HG02763 (cell line): Measurements from ENCODE around the gene SATB2.

Experiments used
- ATAC-seq: cut with Tn5 transposase; IDR thresholded peaks from one replicate; pipeline ENCODE4 v1.9.1; 2021; ENCODE audit warnings: mild to moderate bottlenecking, moderate library complexity; ENCODE audit not compliant: unreplicated experiment

Gene SATB2

DNA sequence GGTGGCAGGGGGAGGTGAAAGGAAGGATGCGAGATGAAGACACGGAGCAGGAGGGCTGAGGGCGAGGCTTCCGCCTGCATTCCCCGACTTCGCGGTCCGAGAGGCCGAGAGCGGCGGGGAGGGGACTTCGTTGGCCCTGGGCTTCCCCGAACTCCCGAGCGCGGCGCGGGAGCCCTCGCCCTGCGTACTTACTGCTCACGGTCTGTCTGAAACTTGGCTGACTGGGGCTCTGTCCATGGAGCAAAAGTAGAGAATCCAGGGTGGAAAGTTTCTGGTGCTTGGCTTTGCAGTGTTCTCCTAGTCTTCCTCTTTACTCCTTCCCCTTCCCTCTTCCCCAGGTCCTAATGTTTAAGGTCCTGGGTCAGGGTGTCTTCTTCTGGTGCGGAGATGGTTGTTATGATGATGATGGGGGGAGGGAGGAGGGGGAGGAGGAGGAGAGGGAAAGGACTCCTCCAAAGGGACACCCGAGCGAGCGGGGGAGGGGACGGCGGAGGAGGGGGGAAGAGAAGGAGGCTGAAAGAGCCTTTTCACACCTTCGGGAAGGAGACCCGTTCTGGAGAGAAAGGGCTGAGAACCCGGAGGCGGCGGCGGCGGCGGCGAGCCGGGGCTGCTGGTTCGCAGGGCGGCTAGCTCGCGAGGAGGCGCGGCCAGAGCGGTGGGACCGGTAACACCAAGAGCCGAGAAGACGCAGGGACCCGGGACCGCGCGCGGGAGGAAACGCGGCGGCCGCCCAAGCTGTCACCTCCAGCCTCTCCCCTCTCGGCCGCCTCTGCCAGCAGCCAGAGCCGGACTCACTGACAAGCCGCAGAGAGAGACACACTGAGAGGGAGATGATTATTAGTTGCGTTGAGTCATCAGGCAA lies at the start of gene SATB2:
Gene SATB2, minus strand, starts transcription at position 793 of the 862 bp plus-strand sequence. CDS start 1,902 bp downstream, outside the sequence.
- ATAC-seq: no peak

DNA sequence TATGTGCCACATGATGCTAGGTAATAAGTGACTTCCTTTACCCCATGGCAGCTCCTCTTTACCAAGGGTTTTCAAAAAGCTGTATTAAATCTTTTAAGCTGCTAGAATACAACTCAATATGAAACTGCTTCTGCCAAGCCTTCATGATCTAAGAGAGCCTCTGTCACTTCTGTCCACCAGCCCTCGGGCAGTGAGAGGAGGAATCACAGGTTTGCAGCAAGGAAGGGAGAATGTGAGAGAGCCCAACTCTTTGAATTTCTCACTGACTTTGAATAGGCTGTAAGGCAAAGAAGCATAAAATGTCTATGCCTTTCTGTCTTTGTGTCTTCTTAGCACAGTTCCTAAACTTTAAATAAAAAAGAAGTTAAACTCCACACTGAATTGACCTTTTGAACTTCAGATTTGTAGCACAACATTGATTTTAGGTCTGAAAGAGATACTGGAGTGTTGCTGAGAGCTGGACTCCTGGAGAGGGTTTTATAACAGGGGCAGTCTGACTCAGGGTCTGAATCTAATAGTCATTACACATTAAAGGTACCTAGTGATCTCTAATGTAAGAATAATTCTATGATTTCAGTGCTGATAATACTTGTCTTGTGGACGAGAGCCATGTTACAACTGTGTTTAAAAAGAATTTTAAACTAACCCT lies 48.1 kb upstream of the SATB2 start:
- ATAC-seq: no peak

DNA sequence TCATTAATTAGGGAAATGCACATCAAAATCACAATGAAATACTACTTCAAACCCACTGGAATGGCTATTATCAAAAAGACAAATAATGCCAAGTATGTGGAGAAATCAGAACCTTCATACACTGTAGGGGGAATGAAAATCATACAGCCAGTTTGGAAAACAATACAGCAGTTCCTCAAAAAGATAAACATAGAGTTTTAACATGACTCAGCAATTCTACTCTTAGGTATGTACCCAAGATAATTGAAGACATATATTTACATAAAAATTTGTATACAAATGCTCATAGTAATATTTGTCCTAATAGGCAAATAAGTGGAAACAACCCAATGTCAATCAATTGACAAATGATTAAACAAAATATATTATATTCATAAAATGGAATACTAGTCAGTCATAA lies 45.4 kb upstream of the SATB2 start:
- no peak for ATAC-seq

DNA sequence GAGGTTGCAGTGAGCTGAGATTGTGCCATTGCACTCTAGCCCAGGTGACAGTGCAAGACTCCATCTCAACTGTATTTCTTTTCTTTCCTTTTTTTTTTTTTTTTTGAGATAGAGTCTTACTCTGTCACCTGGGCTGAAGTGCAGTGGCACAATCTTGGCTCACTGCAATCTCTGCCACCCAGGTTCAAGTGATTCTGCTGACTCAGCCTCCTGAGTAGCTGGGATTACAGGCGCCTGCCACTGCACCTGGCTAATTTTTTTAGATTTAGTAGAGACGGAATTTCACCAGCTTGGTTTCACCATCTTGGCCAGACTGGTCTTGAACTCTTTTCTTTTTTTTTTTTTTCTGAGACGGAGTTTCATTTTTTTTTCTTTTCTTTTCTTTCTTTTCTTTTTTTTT lies 41.3 kb upstream of the SATB2 start:
- no peak for ATAC-seq

- ATAC-seq: no peak
These were observed 37.4 kb upstream of the SATB2 start for GRCh38 chr2:199495147-199495546.

DNA sequence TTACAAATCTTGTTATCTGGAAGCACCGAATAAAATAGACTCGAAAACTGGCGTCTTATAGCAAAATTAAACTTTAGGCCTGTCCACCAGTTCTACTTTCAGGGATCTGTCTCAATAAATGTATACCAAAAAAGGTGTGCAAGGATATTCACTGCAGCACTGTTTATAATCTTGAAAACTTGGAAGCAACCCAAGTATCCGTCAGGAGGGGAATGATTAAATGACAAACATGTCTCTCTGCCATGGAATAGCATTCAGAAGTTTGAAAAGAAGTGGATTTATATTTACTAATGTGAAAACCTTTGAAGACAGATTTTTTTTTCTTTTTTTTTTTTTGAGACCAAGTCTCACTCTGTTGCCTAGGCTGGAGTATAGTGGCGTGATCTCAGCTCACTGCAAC lies 32.3 kb upstream of the SATB2 start:
- ATAC-seq: no peak

GRCh38 chr2:199488772-199489400 lies 31.1 kb upstream of the SATB2 start:
- ATAC-seq: peak; percentile 64

DNA sequence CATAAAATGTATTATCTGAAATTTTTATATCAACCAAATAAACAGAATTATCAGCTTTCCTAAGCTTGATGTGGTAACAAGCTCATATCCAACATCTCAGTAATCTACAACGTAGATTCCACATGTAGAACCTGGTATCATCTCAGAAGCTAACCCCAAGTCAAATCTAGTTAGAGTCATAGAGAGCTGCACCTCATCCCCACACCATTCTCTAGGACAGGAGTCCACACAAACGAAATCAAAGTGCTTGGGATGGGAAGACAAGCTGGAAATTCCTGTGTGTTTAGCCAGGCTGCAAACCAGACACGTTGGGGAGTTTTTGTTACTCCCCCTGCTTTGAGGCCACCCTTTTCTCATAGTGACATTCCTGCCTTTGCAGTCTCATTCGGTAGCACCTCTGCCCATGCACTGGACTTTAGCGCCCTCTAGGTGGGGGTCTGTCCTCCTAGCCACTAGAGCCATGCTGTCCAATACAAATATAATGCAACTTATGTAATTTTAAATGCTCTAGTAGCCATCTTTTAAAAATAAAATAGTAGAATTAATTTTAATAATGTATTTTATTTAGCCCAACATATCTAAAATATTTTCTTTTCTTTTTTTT lies 28.1 kb upstream of the SATB2 start:
- no peak for ATAC-seq

DNA sequence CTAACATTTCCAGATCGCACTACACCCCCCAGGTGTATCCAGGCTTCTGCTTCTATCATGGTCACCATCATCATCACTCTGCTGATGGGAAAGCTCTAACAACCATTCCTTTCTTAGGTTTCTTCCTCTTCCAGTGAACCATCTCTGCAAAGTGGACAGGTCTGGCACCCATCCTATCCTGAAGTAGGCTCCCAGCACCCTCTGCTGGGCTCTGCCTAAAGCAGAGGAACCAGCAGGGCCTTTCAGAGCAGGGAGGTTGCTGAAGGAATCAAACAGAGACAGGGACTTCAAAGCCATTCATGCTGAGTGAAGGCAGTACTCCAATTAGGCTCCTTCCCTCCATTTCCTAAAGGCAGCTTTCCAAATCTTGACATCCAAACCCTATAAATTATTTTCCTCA lies 27.2 kb upstream of the SATB2 start:
- ATAC-seq: no peak

DNA sequence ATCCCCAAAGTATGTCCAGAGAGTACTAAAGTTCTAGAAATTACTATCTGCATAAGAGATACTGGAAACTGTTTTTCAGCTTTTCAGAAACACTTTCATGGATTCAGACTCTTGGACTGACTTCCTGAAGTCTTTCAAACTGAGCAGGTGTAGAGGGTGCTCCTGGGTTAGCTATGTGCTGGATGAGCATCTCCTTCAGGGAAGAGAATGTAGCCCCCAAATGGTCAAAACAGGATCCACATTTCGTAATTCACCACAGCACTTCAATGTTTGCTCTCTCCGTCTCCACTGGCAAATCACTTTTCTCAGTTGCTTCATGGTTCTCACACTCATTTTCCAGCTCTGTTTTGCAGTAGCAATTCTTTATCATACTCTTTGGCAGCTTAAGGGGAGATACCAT lies 23.2 kb upstream of the SATB2 start:
- ATAC-seq: no peak

GRCh38 chr2:199477277-199477834 lies 19.6 kb upstream of the SATB2 start:
- no peak for ATAC-seq

GRCh38 chr2:199471443-199472057 lies 13.8 kb upstream of the SATB2 start:
- no peak for ATAC-seq

DNA sequence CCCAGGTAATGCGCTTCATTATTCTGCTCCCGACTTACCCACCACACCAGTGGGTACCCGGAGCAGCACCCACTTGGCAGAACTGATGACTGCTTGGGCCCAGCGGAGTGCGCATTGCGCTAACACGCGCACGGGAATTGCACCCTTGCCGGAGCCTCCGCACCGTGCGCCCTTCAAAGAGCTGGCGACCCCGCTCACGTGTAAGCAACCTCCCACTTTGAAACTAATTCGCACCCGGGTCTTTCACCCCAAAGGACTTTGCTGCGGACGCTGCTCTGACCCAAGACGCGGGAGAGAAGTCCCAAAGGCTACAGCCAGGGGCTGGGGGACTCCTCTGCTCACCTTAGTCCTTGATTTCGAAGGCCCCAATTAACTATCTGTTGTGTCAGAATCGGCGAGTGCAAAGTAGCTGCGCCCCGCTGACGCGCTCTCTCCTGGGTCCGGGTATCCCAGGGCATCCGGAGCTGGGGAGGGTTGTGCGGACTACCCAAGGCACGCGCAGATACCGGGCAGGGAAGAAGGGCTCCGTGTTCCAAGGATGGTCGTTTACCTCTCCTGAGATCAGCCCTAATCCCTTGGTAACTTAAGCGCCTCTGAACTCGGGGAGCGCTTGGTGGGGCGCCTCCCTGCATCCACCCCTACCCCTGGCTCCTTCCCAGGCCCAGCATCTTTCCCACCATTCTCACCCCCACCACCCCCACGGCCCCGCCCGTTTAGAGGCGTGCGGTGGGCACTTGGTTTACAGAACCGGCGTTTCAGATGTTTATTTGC lies 13.1 kb upstream of the SATB2 start:
- ATAC-seq: no peak

DNA sequence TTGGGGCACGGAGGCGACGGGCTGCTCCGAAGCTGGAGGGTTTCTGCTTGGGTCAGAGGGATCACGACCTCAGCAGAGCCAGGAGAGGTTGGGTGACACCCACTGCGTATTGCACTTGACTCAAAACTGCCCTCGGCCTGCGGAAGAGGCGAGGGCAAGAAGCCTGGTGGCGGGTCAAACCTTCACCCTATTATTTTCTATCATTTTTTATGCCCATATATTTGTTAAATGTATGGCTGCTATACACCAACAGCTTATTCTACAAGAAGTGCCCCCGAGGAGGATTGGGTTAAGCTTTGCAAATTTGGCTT lies 12.6 kb upstream of the SATB2 start:
- no peak for ATAC-seq

DNA sequence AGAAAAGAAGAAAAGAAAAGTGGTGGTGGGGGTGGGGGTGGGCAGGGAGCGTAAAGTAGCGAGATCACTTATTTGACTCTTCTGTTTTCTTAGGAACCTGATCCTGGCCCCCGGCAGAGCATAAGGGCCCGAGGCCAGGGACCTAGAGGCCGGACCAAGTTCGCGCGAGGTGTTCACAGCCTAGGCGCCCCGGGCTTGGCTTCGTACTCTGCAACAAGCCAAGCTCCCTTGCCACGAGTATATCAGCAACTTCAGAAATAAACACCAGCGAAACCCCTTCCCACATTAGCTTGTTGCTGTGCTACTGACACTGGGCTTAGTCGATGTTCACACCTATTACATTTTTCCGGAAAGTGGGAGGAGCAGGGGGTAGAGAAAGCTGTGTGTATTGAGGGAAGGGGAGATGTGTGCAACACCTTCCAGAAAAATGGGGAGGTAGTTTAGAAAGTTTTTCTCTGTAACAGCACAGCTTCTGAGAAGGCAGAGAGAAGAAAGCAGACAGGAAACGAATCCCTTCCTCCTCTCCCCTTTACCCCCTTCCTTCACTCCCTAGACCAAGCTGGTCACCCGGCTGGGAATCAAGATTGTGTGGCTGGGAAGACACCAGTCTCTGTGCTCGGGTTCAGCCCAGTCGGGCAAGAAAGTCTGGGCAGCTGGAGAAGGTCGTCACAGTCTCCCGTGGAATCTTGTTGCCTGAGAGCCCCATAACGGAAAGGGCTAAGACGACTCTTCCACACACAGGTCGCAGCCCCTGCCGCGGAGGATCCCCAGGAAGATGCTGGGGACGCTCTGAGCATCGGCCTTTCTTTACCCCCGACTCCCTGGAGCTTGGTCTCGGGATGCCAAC lies 12.0 kb upstream of the SATB2 start:
- ATAC-seq: no peak

DNA sequence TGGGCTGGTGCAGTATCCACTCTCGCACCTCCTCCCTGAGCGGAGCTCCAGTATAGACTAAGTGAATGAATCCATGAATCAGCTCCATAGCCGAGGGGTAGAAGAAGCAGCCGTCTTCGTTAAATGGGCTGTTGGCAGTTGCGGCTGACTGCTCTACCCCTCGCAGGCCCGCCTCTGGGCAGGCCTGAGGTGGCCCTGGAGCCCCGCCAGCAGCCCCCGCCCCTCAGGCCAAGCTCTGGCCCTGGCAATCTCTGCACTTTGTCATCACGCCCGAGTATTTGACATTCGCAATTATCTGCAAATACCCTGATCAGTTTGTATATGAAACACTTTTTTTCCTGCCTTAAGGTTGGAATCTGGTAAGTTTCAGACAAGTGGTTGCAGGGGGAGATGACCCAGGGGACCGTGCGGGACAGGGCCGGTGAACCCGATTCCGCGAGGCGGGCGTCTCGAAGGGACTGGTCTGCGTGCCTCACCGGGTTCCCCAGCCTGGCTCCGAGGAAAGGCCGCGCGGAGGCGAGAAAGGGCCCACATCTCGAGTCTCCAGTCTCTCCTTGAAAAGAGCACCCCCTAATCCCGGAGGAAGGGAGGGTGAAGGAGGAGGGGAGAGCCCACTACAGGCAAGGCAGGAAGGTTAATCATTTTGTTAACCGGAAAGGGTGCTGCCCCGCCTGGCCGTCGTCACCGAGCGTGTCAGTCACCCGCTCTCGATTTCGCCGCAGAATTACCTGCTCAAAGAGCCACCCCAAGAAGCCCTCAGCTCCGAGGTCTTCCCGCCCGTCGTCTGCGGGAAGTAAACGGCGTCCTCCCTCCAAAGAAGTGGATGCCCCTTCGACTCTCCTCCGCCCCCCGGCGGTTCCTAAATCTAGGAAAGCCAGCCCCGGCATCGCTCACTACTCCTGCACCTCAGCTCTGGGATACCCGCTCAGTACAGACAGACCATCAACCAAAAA lies 11.1 kb upstream of the SATB2 start:
- no peak for ATAC-seq

DNA sequence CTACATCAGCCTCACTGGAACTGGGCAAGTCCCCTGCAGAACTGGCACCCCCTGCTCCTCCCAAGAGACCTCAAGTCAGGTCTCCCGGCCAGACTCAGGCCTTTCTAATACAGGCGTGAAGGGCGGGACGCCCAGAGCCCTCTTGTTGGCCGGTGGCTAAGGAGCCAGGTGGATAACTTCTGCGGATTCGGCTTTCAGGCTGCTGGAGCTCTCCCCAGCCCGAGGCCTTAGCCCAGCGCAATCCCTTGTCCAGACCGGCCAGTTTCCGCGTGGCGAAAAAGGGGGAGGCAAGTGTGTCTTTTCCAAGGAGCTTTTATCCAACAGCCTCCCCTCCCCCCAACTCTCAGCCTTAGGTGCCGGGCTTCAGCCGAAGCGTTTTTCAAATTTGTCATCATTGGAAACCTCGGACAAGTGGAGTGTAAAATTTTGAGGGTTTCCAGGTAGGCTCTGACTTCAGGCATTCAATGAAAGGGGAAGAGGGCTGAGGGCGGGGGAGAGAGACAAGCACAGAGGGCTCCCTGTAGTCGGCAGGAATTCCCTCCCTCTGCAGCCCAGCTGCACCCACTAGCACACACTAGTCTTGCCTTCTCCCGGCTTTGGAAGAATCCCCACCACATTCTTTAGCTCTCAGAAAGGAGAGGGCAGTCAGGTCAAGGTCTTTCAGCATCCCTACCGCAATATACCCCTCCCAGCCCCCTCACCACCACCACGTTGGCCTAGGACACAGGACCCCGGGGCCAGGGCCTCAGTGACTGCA lies 9.5 kb upstream of the SATB2 start:
- ATAC-seq: no peak

- no peak for ATAC-seq
These were observed 8.9 kb upstream of the SATB2 start for GRCh38 chr2:199466692-199467065.
